GM12864 (cell line): ENCODE data around the gene PIGX.

Experiments used
- DNase-seq: peaks from one replicate; pipeline ENCODE4 v3.0.0-alpha.2; 2011; ENCODE audit warnings: low read depth
- H3K4me3 ChIP-seq: 2 replicates; pipeline ENCODE4 v1.5.1; 2011; ENCODE audit warnings: mild to moderate bottlenecking, low read depth, low read length, control low read depth
- TF ChIP-seq, protein P1 (sequence below): IDR thresholded peaks from 2 replicates; pipeline ENCODE4 v1.5.1; 2011; ENCODE audit warnings: low read depth, mild to moderate bottlenecking, moderate library complexity, low read length, control low read depth, inconsistent platforms; ENCODE audit errors: missing control alignments

PIGX gene

DNA sequence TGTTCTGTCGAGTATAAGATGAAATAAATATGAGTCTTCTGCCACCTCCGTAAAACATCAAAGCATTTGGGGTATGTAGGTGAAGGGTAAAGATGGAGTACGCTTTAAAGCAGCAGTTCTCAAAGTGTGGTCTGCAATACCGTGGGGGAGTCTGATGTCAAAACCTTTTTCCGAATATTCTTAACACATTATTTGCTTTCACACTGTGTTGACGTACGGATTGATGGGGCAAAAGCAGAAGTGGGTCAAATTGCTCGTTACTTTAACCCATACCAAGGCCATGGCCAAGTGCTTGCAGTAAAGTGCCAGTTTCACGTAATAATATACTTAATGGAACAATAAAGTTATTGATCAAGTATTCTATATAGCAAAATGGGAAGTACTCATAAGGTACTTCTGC, 63.8 kb downstream of the PIGX start:
- DNase-seq, result no peak
- no peak overlapping the region for H3K4me3 ChIP-seq
- TF ChIP-seq, protein P1, sequence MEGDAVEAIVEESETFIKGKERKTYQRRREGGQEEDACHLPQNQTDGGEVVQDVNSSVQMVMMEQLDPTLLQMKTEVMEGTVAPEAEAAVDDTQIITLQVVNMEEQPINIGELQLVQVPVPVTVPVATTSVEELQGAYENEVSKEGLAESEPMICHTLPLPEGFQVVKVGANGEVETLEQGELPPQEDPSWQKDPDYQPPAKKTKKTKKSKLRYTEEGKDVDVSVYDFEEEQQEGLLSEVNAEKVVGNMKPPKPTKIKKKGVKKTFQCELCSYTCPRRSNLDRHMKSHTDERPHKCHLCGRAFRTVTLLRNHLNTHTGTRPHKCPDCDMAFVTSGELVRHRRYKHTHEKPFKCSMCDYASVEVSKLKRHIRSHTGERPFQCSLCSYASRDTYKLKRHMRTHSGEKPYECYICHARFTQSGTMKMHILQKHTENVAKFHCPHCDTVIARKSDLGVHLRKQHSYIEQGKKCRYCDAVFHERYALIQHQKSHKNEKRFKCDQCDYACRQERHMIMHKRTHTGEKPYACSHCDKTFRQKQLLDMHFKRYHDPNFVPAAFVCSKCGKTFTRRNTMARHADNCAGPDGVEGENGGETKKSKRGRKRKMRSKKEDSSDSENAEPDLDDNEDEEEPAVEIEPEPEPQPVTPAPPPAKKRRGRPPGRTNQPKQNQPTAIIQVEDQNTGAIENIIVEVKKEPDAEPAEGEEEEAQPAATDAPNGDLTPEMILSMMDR, result no peak

DNA sequence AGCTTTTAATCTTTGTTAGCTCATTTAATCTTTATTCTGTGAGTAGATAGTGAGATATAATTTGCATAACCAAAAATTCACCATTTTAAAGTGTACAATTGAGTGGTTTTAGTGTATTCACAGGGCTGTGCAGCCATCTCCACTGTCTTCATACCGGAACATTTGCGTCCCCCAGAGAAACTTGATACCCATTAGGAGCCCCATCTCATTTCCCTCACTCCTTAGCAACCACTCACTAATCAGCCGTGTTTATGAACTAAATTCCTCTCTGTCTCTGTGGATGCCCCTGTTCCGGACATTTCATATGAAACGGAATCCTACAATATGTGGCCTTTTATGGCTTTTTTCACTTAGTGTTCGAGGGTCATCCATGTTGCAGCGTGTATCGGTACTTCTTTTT, 65.7 kb downstream of the PIGX start:
- TF ChIP-seq, protein P1, result no peak

GRCh38 chr3:196778755-196779154, 66.6 kb downstream of the PIGX start:
- H3K4me3 ChIP-seq, result no peak overlapping the region
- DNase-seq, result no peak
- TF ChIP-seq, protein P1, result no peak

More for the DNA sequence above, 65.7 kb downstream of the PIGX start:
- no peak for DNase-seq
- no peak overlapping the region for H3K4me3 ChIP-seq

GRCh38 chr3:196782511-196782910, 70.3 kb downstream of the PIGX start:
- no peak overlapping the region for H3K4me3 ChIP-seq
- DNase-seq, result no peak
- TF ChIP-seq, protein P1, result no peak
